GM23338 (cell line): ENCODE results near the gene KRT8.
"Not testable (repeated sequence)": the region's sequence is repeated elsewhere in the genome, so short reads cannot be mapped to it uniquely, and the experiment has no call there.

Source experiments
- EZH2 ChIP-seq: fragments of 200-600 bp; sonication (generic); IDR thresholded peaks from one replicate; pipeline ENCODE4 v1.8.0; 2017; ENCODE audit warnings: antibody characterized with exemption, mild to moderate bottlenecking, low read depth; ENCODE audit not compliant: unreplicated experiment
- EZH2phosphoT487 ChIP-seq: fragments of 200-600 bp; sonication (generic); IDR thresholded peaks from one replicate; pipeline ENCODE4 v1.8.1; 2018; ENCODE audit warnings: antibody characterized with exemption; ENCODE audit not compliant: unreplicated experiment
- JUNB ChIP-seq: IDR thresholded peaks from one replicate; pipeline ENCODE4 v1.6.1; 2016; ENCODE audit warnings: antibody characterized with exemption; ENCODE audit not compliant: unreplicated experiment
- POLR2AphosphoS5 ChIP-seq: IDR thresholded peaks from 2 replicates; pipeline ENCODE4 v1.6.1; 2016; ENCODE audit warnings: antibody characterized with exemption, low read depth
- TF ChIP-seq, protein P1 (sequence below), 2 experiments: fragments of 200-600 bp in 1 of 2; sonication (generic) in 1 of 2; conservative IDR thresholded peaks; 2 replicates each; pipeline versions ENCODE4 v1.5.1 to v1.6.1; 2016 to 2017; ENCODE audit warnings: antibody characterized with exemption in 2 of 2, low read depth in 2 of 2, mild to moderate bottlenecking in 2 of 2, moderate library complexity in 1 of 2
- TF ChIP-seq, protein P2 (sequence below): IDR thresholded peaks from one replicate; pipeline ENCODE4 v1.6.1; 2018; ENCODE audit warnings: antibody characterized with exemption; ENCODE audit not compliant: unreplicated experiment
- TF ChIP-seq, protein P3 (sequence below): fragments of 250-450 bp; sonication (Bioruptor Pico); IDR thresholded peaks from 2 replicates; pipeline ENCODE4 v1.5.0; 2020; ENCODE audit warnings: mild to moderate bottlenecking, moderate library complexity

DNA sequence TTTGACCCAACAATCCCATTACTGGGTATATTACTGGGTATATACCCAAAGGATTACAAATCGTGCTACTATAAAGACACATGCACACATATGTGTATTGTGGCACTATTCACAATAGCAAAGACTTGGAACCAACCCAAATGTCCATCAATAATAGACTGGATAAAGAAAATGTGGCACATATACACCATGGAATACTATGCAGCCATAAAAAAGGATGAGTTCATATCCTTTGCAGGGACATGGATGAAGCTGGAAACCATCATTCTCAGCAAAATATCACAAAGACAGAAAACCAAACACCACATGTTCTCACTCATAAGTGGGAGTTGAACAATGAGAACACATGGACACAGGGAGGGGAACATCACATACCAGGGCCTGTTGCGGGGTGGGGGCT lies 48.8 kb downstream of the KRT8 start:
- TF ChIP-seq, protein P1, sequence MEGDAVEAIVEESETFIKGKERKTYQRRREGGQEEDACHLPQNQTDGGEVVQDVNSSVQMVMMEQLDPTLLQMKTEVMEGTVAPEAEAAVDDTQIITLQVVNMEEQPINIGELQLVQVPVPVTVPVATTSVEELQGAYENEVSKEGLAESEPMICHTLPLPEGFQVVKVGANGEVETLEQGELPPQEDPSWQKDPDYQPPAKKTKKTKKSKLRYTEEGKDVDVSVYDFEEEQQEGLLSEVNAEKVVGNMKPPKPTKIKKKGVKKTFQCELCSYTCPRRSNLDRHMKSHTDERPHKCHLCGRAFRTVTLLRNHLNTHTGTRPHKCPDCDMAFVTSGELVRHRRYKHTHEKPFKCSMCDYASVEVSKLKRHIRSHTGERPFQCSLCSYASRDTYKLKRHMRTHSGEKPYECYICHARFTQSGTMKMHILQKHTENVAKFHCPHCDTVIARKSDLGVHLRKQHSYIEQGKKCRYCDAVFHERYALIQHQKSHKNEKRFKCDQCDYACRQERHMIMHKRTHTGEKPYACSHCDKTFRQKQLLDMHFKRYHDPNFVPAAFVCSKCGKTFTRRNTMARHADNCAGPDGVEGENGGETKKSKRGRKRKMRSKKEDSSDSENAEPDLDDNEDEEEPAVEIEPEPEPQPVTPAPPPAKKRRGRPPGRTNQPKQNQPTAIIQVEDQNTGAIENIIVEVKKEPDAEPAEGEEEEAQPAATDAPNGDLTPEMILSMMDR (conservative IDR thresholded peaks at IDR 0.05; ENCODE audit: low read depth in 2 of 2): not testable (repeated sequence)
- not testable (repeated sequence) for TF ChIP-seq EZH2, POLR2AphosphoS5, EZH2phosphoT487, JUNB
- TF ChIP-seq, protein P2, sequence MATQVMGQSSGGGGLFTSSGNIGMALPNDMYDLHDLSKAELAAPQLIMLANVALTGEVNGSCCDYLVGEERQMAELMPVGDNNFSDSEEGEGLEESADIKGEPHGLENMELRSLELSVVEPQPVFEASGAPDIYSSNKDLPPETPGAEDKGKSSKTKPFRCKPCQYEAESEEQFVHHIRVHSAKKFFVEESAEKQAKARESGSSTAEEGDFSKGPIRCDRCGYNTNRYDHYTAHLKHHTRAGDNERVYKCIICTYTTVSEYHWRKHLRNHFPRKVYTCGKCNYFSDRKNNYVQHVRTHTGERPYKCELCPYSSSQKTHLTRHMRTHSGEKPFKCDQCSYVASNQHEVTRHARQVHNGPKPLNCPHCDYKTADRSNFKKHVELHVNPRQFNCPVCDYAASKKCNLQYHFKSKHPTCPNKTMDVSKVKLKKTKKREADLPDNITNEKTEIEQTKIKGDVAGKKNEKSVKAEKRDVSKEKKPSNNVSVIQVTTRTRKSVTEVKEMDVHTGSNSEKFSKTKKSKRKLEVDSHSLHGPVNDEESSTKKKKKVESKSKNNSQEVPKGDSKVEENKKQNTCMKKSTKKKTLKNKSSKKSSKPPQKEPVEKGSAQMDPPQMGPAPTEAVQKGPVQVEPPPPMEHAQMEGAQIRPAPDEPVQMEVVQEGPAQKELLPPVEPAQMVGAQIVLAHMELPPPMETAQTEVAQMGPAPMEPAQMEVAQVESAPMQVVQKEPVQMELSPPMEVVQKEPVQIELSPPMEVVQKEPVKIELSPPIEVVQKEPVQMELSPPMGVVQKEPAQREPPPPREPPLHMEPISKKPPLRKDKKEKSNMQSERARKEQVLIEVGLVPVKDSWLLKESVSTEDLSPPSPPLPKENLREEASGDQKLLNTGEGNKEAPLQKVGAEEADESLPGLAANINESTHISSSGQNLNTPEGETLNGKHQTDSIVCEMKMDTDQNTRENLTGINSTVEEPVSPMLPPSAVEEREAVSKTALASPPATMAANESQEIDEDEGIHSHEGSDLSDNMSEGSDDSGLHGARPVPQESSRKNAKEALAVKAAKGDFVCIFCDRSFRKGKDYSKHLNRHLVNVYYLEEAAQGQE: not testable (repeated sequence)
- TF ChIP-seq, protein P3, sequence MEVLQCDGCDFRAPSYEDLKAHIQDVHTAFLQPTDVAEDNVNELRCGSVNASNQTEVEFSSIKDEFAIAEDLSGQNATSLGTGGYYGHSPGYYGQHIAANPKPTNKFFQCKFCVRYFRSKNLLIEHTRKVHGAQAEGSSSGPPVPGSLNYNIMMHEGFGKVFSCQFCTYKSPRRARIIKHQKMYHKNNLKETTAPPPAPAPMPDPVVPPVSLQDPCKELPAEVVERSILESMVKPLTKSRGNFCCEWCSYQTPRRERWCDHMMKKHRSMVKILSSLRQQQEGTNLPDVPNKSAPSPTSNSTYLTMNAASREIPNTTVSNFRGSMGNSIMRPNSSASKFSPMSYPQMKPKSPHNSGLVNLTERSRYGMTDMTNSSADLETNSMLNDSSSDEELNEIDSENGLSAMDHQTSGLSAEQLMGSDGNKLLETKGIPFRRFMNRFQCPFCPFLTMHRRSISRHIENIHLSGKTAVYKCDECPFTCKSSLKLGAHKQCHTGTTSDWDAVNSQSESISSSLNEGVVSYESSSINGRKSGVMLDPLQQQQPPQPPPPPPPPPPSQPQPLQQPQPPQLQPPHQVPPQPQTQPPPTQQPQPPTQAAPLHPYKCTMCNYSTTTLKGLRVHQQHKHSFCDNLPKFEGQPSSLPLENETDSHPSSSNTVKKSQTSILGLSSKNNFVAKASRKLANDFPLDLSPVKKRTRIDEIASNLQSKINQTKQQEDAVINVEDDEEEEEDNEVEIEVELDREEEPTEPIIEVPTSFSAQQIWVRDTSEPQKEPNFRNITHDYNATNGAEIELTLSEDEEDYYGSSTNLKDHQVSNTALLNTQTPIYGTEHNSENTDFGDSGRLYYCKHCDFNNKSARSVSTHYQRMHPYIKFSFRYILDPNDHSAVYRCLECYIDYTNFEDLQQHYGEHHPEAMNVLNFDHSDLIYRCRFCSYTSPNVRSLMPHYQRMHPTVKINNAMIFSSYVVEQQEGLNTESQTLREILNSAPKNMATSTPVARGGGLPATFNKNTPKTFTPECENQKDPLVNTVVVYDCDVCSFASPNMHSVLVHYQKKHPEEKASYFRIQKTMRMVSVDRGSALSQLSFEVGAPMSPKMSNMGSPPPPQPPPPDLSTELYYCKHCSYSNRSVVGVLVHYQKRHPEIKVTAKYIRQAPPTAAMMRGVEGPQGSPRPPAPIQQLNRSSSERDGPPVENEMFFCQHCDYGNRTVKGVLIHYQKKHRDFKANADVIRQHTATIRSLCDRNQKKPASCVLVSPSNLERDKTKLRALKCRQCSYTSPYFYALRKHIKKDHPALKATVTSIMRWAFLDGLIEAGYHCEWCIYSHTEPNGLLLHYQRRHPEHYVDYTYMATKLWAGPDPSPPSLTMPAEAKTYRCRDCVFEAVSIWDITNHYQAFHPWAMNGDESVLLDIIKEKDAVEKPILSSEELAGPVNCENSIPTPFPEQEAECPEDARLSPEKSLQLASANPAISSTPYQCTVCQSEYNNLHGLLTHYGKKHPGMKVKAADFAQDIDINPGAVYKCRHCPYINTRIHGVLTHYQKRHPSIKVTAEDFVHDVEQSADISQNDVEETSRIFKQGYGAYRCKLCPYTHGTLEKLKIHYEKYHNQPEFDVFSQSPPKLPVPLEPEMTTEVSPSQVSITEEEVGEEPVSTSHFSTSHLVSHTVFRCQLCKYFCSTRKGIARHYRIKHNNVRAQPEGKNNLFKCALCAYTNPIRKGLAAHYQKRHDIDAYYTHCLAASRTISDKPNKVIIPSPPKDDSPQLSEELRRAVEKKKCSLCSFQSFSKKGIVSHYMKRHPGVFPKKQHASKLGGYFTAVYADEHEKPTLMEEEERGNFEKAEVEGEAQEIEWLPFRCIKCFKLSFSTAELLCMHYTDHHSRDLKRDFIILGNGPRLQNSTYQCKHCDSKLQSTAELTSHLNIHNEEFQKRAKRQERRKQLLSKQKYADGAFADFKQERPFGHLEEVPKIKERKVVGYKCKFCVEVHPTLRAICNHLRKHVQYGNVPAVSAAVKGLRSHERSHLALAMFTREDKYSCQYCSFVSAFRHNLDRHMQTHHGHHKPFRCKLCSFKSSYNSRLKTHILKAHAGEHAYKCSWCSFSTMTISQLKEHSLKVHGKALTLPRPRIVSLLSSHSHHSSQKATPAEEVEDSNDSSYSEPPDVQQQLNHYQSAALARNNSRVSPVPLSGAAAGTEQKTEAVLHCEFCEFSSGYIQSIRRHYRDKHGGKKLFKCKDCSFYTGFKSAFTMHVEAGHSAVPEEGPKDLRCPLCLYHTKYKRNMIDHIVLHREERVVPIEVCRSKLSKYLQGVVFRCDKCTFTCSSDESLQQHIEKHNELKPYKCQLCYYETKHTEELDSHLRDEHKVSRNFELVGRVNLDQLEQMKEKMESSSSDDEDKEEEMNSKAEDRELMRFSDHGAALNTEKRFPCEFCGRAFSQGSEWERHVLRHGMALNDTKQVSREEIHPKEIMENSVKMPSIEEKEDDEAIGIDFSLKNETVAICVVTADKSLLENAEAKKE (CRISPR knock-in tag): not testable (repeated sequence)
